ENCODE data around the gene HELZ.

HELZ gene

DNA sequence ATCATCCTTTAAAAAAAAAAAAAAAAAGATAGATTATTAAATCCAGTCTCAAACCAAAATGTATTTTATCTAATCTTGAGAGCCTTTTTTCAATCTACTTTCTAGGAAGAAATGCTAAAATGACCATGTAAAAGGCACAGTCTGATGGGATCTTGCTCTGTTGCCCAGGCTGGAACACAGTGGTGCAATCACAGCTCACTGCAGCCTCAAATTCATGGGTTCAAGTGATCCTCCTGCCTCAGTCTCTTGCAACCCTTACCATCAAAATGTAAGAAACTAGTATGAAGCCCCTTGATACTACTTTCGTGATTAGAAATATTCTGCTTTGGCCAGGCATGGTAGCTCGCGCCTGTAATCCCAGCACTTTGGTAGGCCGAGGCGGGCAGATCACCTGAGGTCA lies 70.8 kb downstream of the HELZ start:
- TF ChIP-seq ZNF274 (IDR thresholded peaks at IDR 0.05; ENCODE audit: low read depth, low read length), result no peak
- no peak overlapping the region for H3K4me3 ChIP-seq (ENCODE audit: low read length)

DNA sequence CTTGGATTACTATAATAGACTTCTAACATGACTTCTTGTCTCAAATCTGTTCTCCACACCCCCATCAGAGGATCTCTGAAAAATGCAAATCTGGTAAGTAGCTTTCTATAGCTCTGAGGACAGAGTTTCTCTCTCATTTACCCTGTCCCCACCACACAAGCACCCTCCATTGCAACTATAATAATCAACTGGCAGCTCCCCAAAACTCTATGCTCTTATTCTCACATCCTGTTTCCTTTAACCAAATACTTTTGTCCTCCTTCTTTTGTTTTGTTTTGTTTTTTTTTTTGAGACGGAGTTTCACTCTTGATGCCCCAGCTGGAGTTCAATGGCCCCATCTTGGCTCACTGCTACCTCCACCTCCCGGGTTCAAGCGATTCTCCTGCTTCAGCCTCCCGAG lies 73.4 kb downstream of the HELZ start:
- peak overlapping the region; percentile 33; the same call in 1 of the 2 replicates for H3K4me3 ChIP-seq (ENCODE audit: low read length)
- no peak for TF ChIP-seq ZNF274 (IDR thresholded peaks at IDR 0.05; ENCODE audit: low read depth, low read length)

DNA sequence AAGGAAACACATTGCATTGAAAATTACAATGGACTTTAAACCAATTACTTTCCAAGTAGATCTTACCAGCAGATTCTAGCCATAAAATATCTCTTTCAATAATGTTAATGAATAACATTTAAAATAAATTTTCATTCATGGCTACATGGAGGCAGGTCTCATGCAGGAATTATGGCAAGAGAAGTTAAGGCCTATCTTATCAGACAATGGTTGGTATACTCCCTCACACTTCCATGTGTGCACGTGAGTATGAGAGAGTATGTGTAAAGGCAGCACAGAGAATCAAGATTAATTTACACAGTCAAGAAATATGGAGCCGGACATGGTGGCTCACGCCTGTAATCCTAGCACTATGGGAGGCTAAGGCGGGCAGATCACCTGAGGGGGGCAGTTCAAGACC lies 76.5 kb downstream of the HELZ start:
- H3K4me3 ChIP-seq (ENCODE audit: low read length), result no peak overlapping the region
- no peak for TF ChIP-seq ZNF274 (IDR thresholded peaks at IDR 0.05; ENCODE audit: low read depth, low read length)

DNA sequence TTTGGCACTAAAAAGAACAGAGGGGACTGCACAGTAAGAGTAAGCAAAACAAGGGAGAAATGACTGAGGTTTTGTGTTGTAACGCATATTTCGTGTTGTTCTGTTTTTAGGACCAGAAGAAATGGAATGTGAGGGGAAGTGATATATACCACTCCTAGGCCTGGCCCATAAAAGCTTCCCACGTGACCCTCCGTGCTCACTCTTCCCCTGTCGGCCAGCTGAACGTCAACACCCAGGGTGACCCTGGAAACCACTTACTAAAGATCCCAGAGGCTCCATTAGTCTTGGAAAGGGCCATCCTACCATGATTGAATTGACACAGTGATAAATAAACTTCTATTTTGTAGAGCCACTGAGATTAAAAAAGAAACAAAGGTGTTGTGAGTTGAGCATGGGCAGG lies 79.8 kb downstream of the HELZ start:
- H3K4me3 ChIP-seq (ENCODE audit: low read length), result no peak overlapping the region
- TF ChIP-seq ZNF274 (IDR thresholded peaks at IDR 0.05; ENCODE audit: low read depth, low read length), result no peak

DNA sequence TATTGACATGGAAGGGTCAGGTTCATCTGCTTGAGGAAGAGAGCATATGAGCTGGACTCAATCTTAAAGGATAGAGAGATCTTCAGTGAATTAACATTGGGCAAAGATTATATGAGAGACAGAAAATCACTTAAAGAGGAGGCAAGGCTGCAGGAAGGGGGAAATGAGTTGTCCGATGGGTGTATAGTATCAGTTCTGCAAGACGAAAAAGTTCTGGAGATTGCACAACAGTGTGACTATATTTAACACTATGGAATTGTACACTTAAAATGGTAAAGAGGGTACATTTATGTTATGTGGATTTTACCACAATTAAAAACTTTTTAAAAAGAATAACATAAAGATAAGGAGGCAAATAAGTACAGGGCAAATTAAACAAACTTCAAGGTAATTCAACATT lies 80.7 kb downstream of the HELZ start:
- H3K4me3 ChIP-seq (ENCODE audit: low read length), result no peak overlapping the region
- TF ChIP-seq ZNF274 (IDR thresholded peaks at IDR 0.05; ENCODE audit: low read depth, low read length), result no peak

DNA sequence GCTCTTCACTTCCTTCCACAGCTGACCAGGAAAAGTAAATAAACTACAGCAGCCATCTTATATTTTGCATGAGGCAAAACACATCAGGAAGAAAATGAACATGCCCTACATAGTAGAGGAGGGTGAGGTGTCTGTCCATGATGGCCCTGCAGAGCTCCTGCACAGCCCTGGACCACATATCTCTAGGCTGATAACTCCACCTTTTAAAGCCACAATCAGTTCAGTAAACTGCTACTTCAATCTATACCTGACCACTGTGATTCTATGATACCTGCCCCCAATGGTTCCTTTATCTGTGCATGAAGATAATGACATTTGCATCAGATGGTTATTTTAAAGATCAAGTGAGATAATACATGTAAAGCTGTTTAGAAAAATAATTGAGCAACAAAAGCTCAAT lies 82.2 kb downstream of the HELZ start:
- TF ChIP-seq ZNF274 (IDR thresholded peaks at IDR 0.05; ENCODE audit: low read depth, low read length), result no peak
- no peak overlapping the region for H3K4me3 ChIP-seq (ENCODE audit: low read length)

DNA sequence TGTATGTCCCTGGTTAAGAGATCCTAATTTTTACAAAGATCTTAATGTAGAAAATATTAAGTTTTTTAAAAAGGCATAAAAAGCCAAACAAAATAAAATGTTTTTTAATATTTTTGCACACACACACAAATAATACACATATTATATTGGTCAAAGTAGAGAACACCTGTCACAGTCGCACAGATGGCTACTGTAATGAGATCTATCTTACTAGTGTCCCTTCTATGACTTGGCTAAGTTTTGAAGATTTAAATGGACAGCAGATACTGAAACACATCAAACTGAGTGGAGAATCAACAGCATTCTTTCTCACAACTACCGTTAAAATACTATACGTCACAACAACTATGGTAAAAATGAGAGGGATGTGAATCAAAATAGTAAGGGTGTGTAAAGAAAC lies 83.4 kb downstream of the HELZ start:
- no peak overlapping the region for H3K4me3 ChIP-seq (ENCODE audit: low read length)
- no peak for TF ChIP-seq ZNF274 (IDR thresholded peaks at IDR 0.05; ENCODE audit: low read depth, low read length)

DNA sequence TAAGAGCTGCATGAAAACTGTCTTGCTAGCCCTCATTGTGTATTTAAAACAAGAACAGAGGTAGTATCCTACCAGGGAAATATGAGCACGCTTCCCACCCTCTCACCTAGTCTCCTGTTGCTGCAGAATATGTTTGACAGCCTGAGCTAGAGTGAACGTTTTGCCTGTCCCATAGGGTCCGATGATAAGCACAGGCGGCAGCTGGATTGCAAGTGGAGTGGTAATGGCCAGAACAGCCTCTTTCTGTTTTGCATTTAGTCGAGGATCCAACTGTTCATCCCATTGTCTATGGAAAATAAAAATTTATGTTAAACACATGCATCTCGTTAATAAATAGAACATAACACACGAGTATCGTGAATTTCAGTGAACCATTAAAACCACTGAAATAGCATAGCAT lies 84.2 kb downstream of the HELZ start:
- TF ChIP-seq ZNF274 (IDR thresholded peaks at IDR 0.05; ENCODE audit: low read depth, low read length), result no peak
- H3K4me3 ChIP-seq (ENCODE audit: low read length), result no peak overlapping the region

DNA sequence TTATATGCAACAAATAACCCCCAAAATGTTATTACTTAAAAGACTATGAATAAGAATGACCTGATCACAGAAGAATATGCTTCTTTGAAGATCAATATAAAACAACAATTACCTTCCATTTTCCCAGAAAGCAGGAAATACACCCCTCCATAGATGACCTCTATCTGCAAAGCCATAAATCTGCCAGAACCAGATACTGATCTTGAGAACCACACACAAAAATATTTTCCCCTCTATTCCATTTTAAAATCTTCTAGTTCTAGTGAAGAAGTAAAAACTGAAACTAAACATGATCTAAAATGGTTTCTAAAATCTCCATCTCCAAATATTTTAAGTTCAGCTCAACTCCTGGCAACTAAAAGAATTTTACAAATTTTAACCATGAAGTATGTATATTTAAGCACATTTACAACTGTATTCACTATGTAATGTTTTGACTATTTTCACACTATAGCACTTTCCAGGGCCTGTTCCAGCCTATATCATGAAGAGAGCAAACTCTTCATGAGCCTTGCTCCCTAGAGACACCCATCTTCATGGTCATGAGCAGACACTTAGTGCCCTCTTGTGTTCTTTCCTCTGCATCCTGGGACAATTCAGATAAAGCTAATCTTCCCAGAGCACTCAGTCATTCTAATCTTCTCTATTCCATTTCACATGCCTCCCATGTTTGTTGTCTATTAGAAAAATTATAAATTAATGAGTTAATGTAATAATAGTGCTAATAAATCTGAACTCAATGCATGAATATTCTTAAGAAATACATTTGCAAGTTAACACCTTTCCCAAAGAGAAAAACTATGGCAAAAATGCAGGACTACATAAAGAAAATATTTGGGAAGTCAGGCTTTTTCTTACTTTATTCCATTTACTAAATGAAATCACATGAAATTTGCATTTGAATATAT lies 87.0 kb downstream of the HELZ start:
- no peak overlapping the region for H3K4me3 ChIP-seq (ENCODE audit: low read length)

DNA sequence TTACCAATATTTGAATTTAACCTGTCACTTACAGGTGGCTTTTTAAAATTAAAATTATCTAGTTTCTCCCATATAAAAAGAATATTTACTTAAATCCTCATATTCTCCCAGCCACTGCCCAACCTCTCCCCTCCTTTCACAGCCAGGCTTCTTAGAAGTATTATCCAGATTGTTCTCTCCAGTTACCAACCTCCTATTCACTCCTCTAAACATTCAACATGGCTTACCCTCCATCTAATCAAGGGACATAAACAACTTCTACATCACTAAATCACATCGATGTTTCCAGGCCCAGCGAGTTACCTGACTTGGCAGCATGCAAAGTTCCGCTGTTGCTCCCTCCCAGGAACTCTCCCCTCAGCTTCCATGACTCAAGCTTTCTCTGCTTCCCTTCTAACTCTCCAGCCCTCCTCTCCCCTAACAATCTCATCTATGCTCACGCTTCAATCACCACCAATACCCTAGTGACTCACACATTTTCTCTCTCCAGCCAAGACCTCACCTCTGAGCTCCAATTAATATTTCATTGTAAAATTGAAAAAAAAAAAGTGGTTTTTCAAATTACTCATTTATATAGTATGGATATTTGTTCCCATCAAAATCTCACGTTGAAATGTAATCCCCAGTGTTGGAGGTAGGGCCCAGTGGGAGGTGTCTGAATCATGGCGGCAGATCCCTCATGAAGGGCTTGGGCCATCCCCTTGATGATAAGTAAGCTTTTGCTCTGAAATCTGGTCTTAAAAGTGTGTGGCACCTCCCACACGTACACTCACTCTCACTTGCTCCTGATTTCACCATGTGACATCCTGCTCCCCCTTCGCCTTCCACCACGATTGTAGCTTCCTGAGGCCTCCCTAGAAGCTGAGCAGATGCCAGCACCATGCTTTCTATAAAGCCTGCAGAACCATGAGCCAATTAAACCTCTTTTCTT lies 88.5 kb downstream of the HELZ start:
- TF ChIP-seq ZNF274 (IDR thresholded peaks at IDR 0.05; ENCODE audit: low read depth, low read length), result no peak
- no peak overlapping the region for H3K4me3 ChIP-seq (ENCODE audit: low read length)

More for the DNA sequence above, 87.0 kb downstream of the HELZ start:
- no peak for TF ChIP-seq ZNF274 (IDR thresholded peaks at IDR 0.05; ENCODE audit: low read depth, low read length)

DNA sequence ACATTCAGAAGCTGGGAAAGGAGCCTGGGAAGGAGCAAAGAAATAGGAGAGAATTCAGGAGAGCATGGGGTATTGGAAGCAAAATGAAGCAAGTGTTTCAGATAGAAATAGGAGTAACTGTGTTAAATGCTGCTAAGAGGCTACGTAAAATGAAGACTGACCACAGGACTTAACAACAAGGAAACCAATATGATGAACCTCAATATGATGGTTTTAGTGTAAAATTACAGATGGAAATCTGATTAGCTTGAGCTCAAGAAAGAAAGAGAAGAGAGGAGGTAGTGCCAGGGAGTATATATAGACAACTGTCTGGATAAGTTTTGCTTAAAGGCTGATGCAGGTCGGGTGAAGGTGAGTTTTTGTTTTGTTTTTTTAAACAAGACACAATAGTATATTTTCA lies 92.2 kb downstream of the HELZ start:
- TF ChIP-seq ZNF274 (IDR thresholded peaks at IDR 0.05; ENCODE audit: low read depth, low read length), result no peak
- no peak overlapping the region for H3K4me3 ChIP-seq (ENCODE audit: low read length)

DNA sequence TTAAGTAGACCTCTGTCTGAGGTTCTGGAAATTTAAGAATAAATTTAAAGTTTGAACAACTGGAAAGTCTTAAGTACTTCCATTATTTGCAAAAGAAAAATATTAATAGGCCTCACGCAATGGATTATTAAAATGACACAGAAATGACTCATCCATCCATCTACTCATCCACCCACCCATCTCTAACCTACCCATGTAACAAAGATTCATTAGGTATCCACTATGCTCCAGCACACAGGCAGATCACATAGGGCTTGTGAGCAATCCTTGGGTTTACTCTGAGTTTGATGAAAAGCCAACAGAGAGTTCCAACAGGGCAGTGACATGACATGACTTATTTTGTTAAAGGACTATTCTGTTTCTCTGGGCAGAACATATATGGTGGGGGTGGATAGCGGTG lies 93.3 kb downstream of the HELZ start:
- no peak overlapping the region for H3K4me3 ChIP-seq (ENCODE audit: low read length)
- TF ChIP-seq ZNF274 (IDR thresholded peaks at IDR 0.05; ENCODE audit: low read depth, low read length), result no peak

DNA sequence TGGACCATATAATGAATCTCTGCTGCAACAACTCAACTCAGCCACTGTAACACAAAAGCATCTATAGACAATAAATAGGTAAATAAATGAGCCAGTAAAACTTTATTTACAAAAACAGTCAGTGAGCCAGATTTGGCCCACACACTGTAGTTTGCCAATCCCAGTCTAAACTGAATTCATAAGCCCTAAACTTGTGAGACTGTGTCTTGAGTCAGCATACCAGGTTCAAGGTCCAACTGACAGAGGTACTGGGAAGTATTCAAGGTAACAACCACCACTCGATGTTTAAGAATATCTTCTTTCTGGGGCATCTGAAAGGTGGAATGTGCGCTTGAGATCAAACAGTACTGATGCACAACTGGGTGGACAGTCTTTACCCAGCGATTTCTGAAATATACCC lies 94.2 kb downstream of the HELZ start:
- no peak overlapping the region for H3K4me3 ChIP-seq (ENCODE audit: low read length)

DNA sequence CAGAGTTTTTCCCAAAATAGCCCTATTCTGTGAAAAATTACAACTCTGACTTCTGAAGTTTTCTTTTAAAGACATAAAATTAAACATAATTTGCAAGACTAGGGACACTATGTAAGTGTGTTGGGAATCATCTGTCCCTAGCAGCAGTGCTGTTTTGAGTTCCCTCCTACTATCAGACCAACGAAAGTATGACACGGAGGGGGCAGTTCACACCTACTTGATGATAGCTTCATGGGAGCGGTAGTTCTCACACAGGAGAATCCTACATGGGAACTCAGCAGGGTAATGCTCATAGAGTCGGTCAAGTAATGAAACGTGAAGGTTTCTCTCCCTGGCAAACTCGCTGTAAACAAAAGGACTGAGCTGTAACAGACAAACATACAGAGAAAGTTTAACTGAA lies 96.6 kb downstream of the HELZ start:
- TF ChIP-seq ZNF274 (IDR thresholded peaks at IDR 0.05; ENCODE audit: low read depth, low read length), result no peak

More for the DNA sequence above, 94.2 kb downstream of the HELZ start:
- TF ChIP-seq ZNF274 (IDR thresholded peaks at IDR 0.05; ENCODE audit: low read depth, low read length), result no peak

More for the DNA sequence above, 96.6 kb downstream of the HELZ start:
- H3K4me3 ChIP-seq (ENCODE audit: low read length), result no peak overlapping the region

Measured in GM08714 (cell line).